Activated CD8-positive, alpha-beta T cell treated with anti-CD3 and anti-CD28 coated beads for 36 hours (primary cell): ENCODE measurements around the gene TP73. TPM values are rescaled to one million over a fixed set of nuclear protein-coding genes. Genes with fewer than 3 reads are reported as not detected.

Source experiments
- ATAC-seq: fragments of 200-7000 bp; cut with Tn5 transposase; one replicate; pipeline ENCODE4 v1.10.0; 2021; ENCODE audit warnings: mild to moderate bottlenecking, moderate library complexity
- CTCF ChIA-PET: fragments of 350-600 bp; sonication (Branson Sonifier 250); formaldehyde crosslinking; loops from one replicate; lab custom pipeline; 2021; ENCODE audit warnings: antibody characterized with exemption; lab: Charles Lee
- POLR2A ChIA-PET: fragments of 350-600 bp; sonication (Branson Sonifier 250); formaldehyde crosslinking; loops from one replicate; lab custom pipeline; 2021; ENCODE audit warnings: antibody characterized with exemption; lab: Charles Lee
- DNase-seq: peaks from one replicate; pipeline ENCODE4 v3.0.0-alpha.2; 2020
- H3K27ac Mint-ChIP-seq: one replicate; pipeline ENCODE4 v1.8.0; 2021; ENCODE audit warnings: mild to moderate bottlenecking, mixed read lengths
- H3K27me3 Mint-ChIP-seq: one replicate; pipeline ENCODE4 v1.8.0; 2021; ENCODE audit warnings: mixed read lengths
- H3K36me3 Mint-ChIP-seq: one replicate; pipeline ENCODE4 v1.8.0; 2021; ENCODE audit warnings: low read depth, mixed read lengths
- H3K4me1 Mint-ChIP-seq: one replicate; pipeline ENCODE4 v1.8.0; 2021; ENCODE audit warnings: low read depth, mixed read lengths
- H3K4me3 Mint-ChIP-seq: one replicate; pipeline ENCODE4 v1.8.0; 2021; ENCODE audit warnings: mild to moderate bottlenecking, moderate library complexity, mixed read lengths
- H3K9me3 Mint-ChIP-seq: one replicate; pipeline ENCODE4 v1.8.0; 2021; ENCODE audit warnings: mixed read lengths
- intact Hi-C: fragments of 100-400 bp; cut with micrococcal nuclease; formaldehyde crosslinking; loops from one replicate; pipeline ENCODE4 v1.10.0; 2022
- total RNA-seq, 2 experiments: library from RNA; stranded (reverse); gene quantifications; one replicate each; pipeline ENCODE4 v1.2.3, GENCODE V29; 2021
- TF ChIP-seq, protein P1 (sequence below): fragments of 200-600 bp; IDR thresholded peaks from one replicate; pipeline ENCODE4 v1.8.0; 2022; ENCODE audit warnings: antibody characterized with exemption, mild to moderate bottlenecking

Gene TP73
- total RNA-seq, 2 experiments from 2014 or later, result 0.60 to 0.68 TPM

- Mint-ChIP-seq H3K27ac (no peak overlapping the region), H3K4me1 (peaks cover 14% of the 10 kb centered on the region), H3K27me3 (no peaks in the 10 kb centered on the region), H3K36me3 (peaks cover 34% of the 10 kb centered on the region), H3K9me3 (no peaks in the 10 kb centered on the region), H3K4me3 (no peak overlapping the region)
- CTCF ChIA-PET, result interaction anchor here (2.0 kb wide), 1 partner anchor 8 kb away, joined by 6 read pairs; no protein-coding TSS in a partner anchor
- DNase-seq (no peak), ATAC-seq (no peak)
- intact Hi-C loops, result no loop called here
- TF ChIP-seq, protein P1, sequence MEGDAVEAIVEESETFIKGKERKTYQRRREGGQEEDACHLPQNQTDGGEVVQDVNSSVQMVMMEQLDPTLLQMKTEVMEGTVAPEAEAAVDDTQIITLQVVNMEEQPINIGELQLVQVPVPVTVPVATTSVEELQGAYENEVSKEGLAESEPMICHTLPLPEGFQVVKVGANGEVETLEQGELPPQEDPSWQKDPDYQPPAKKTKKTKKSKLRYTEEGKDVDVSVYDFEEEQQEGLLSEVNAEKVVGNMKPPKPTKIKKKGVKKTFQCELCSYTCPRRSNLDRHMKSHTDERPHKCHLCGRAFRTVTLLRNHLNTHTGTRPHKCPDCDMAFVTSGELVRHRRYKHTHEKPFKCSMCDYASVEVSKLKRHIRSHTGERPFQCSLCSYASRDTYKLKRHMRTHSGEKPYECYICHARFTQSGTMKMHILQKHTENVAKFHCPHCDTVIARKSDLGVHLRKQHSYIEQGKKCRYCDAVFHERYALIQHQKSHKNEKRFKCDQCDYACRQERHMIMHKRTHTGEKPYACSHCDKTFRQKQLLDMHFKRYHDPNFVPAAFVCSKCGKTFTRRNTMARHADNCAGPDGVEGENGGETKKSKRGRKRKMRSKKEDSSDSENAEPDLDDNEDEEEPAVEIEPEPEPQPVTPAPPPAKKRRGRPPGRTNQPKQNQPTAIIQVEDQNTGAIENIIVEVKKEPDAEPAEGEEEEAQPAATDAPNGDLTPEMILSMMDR, result no peak
- POLR2A ChIA-PET, result interaction anchor here (1.3 to 2.8 kb wide), 2 partner anchors 11 to 19 kb away, joined by 4 to 19 read pairs; partner anchors contain the start of gene LRRC47
Measured at GRCh38 chr1:3785456-3786157, 133.3 kb downstream of the TP73 start.

Other genes starting within 250 kb of the TP73 start
- gene ARHGEF16, start 197.9 kb upstream of the TP73 start, total RNA-seq, result not detected
- gene MEGF6, start 41.0 kb upstream of the TP73 start, total RNA-seq, result 1 to 10 TPM; 2.0 to 2.5 TPM
- gene TPRG1L, start 27.5 kb upstream of the TP73 start, total RNA-seq, result 1 to 10 TPM; 6.1 to 6.2 TPM
- 10 to 100 TPM; 34.2 to 35.4 TPM for gene WRAP73, start 2.4 kb upstream of the TP73 start, total RNA-seq
- not detected for gene CCDC27, start 99.9 kb downstream of the TP73 start, total RNA-seq
- gene SMIM1, start 120.2 kb downstream of the TP73 start, total RNA-seq, result 1 to 10 TPM; 1.5 to 2.2 TPM
- gene LRRC47, start 144.0 kb downstream of the TP73 start, total RNA-seq, result 10 to 100 TPM; 32.6 to 33.1 TPM
- gene CEP104, start 204.7 kb downstream of the TP73 start, total RNA-seq, result 10 to 100 TPM; 29.3 to 29.8 TPM
- 1 to 10 TPM; 9.3 to 9.7 TPM for gene DFFB, start 205.0 kb downstream of the TP73 start, total RNA-seq
- 10 to 100 TPM; 43.7 to 44.0 TPM for gene C1orf174, start 247.8 kb downstream of the TP73 start, total RNA-seq